Panc1 (cell line): Measurements from ENCODE around the gene LPIN1. TPM values are rescaled to one million over a fixed set of nuclear protein-coding genes. Genes with fewer than 3 reads are reported as not detected.

Experiments used
- ATAC-seq: fragments of 200-7000 bp; cut with Tn5 transposase; 2 replicates; pipeline ENCODE4 v1.9.1; 2020; ENCODE audit warnings: mild to moderate bottlenecking, moderate library complexity
- BruUV-seq: library from RNA; stranded (reverse); fragments of 400-500 nt; replicated peaks from 2 replicates; lab custom pipeline; 2021; lab: Mats Ljungman, UMichigan
- CTCF ChIA-PET: fragments of 300-600 bp; sonication (Branson Sonifier 250); formaldehyde crosslinking; loops from one replicate; lab custom pipeline; 2022; ENCODE audit warnings: antibody characterized with exemption; lab: Charles Lee
- POLR2A ChIA-PET: fragments of 300-600 bp; sonication (Branson Sonifier 250); formaldehyde crosslinking; loops from one replicate; lab custom pipeline; 2022; ENCODE audit warnings: antibody characterized with exemption; lab: Charles Lee
- DNase-seq: peaks from one replicate; pipeline ENCODE4 v3.0.0-alpha.2; 2010; ENCODE audit warnings: low read depth, low spot score
- H3K27ac ChIP-seq: 2 replicates; pipeline ENCODE4 v1.5.1; 2011; ENCODE audit warnings: mild to moderate bottlenecking, low read length, inconsistent platforms
- H3K27me3 ChIP-seq: fragments of 200-500 bp; sonication (Bioruptor generic); 2 replicates; pipeline ENCODE4 v1.6.0; 2014; ENCODE audit warnings: low read length, inconsistent platforms; ENCODE audit not compliant: control insufficient read depth, insufficient read depth
- H3K36me3 ChIP-seq: fragments of 200-500 bp; sonication (Bioruptor generic); 2 replicates; pipeline ENCODE4 v1.5.1; 2014; ENCODE audit warnings: inconsistent platforms, mild to moderate bottlenecking, low read length, moderate library complexity; ENCODE audit not compliant: control insufficient read depth, insufficient read depth
- H3K4me1 ChIP-seq: 2 replicates; pipeline ENCODE4 v1.5.1; 2011; ENCODE audit warnings: inconsistent platforms, mild to moderate bottlenecking, low read length, moderate library complexity; ENCODE audit not compliant: control insufficient read depth, insufficient read depth
- H3K4me3 ChIP-seq, 2 experiments: 2 replicates each; pipeline ENCODE4 v1.5.1; 2011 to 2012; ENCODE audit warnings: low read depth in 2 of 2, low read length in 2 of 2, mild to moderate bottlenecking in 2 of 2, inconsistent platforms in 1 of 2, moderate library complexity in 1 of 2
- H3K9me3 ChIP-seq: fragments of 200-500 bp; sonication (Bioruptor generic); 2 replicates; pipeline ENCODE4 v1.5.1; 2014; ENCODE audit warnings: low read depth, mild to moderate bottlenecking, inconsistent platforms, low read length, moderate library complexity; ENCODE audit not compliant: control insufficient read depth, insufficient read depth
- POLR2AphosphoS5 ChIP-seq: IDR thresholded peaks from 2 replicates; pipeline ENCODE4 v1.6.1; 2012; ENCODE audit warnings: mild to moderate bottlenecking, low read depth, low read length, moderate library complexity
- REST ChIP-seq, 2 experiments: IDR thresholded peaks; 2 replicates each; pipeline ENCODE4 v1.6.1; 2011 to 2012; ENCODE audit warnings: low read depth in 2 of 2, control low read depth in 1 of 2, low read length in 1 of 2, mild to moderate bottlenecking in 1 of 2, moderate library complexity in 1 of 2; ENCODE audit not compliant: insufficient read depth in 1 of 2
- SIN3A ChIP-seq: IDR thresholded peaks from 2 replicates; pipeline ENCODE4 v1.6.1; 2012; ENCODE audit warnings: low read depth, mild to moderate bottlenecking, low read length, moderate library complexity, borderline replicate concordance; ENCODE audit not compliant: insufficient read depth
- TCF7L2 ChIP-seq: IDR thresholded peaks from 2 replicates; pipeline ENCODE4 v1.6.1; 2011; ENCODE audit warnings: mild to moderate bottlenecking, low read depth, low read length, inconsistent platforms
- in situ Hi-C: cut with HindIII; loops from 2 replicates; pipeline ENCODE4 v1.10.0; 2016; ENCODE audit warnings: low sequenced_read_pairs, low pct_unique_long_range_greater_than_20kb
- intact Hi-C: fragments of 100-400 bp; cut with micrococcal nuclease; formaldehyde crosslinking; loops from one replicate; pipeline ENCODE4 v1.10.0; 2022; ENCODE audit not compliant: unreplicated experiment
- total RNA-seq: library from RNA; stranded (reverse); gene quantifications from one replicate; pipeline ENCODE4 v1.2.1, GENCODE V29; 2021; ENCODE audit not compliant: unreplicated experiment
- TF ChIP-seq, protein P1 (sequence below): fragments of 450-650 bp; IDR thresholded peaks from 2 replicates; pipeline ENCODE4 v1.5.1; 2017; ENCODE audit warnings: mild to moderate bottlenecking

Gene LPIN1
- total RNA-seq, 1 experiment from 2014 or later, result 51.8 TPM

- TF ChIP-seq POLR2AphosphoS5 (no peak), REST (IDR thresholded peaks at IDR 0.05; ENCODE audit: insufficient read depth in 1 of 2, low read depth in 2 of 2, low read length in 1 of 2) (no peak), SIN3A (no peak), TCF7L2 (no peak)
- TF ChIP-seq, protein P1, sequence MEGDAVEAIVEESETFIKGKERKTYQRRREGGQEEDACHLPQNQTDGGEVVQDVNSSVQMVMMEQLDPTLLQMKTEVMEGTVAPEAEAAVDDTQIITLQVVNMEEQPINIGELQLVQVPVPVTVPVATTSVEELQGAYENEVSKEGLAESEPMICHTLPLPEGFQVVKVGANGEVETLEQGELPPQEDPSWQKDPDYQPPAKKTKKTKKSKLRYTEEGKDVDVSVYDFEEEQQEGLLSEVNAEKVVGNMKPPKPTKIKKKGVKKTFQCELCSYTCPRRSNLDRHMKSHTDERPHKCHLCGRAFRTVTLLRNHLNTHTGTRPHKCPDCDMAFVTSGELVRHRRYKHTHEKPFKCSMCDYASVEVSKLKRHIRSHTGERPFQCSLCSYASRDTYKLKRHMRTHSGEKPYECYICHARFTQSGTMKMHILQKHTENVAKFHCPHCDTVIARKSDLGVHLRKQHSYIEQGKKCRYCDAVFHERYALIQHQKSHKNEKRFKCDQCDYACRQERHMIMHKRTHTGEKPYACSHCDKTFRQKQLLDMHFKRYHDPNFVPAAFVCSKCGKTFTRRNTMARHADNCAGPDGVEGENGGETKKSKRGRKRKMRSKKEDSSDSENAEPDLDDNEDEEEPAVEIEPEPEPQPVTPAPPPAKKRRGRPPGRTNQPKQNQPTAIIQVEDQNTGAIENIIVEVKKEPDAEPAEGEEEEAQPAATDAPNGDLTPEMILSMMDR, result no peak
- H3K4me1 ChIP-seq, result peaks cover 5% of the 10 kb centered on the region; the same call in 1 of the 2 replicates
- ChIA-PET POLR2A (no interaction called here), CTCF (no interaction called here)
- H3K27me3 ChIP-seq, result no peaks in the 10 kb centered on the region
- in situ Hi-C loops, result no loop called here
- H3K36me3 ChIP-seq, result peaks cover 22% of the 10 kb centered on the region
- intact Hi-C loops, result no loop called here
- no peak for DNase-seq
- H3K9me3 ChIP-seq, result no peaks in the 10 kb centered on the region
- ATAC-seq, result no peak
- H3K4me3 ChIP-seq, result no peak overlapping the region
- BruUV-seq, result no TSS peak
- H3K27ac ChIP-seq, result no peak overlapping the region
Measured at GRCh38 chr2:11777066-11777782, 30.8 kb downstream of the LPIN1 start.

DNA sequence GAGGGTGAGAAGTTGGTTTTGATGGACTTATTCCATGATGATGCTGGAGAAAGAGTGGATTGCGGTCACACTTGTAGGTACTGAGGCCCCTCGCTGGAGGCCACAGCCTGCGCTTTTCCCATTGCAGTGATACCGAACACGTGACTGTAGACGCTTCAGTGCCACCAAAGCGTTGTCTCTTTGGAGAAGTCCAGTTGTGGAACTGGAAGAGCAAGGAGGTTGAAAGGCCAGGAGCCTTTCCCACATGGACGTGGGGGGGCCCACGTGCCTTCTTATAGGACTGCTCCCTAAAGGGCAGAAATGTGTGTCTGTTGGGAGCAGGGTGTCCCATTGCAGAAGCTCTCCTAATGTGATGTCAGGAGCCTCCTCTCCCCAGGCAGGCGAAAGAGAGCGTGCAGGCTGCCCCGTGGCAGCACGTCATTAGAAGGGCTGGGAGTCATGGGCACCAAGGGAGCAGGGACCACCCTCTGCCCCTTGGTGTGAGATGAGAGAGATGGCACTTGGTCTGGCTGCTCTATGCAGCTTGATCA lies 31.5 kb downstream of the LPIN1 start:
- ChIA-PET CTCF (no interaction called here), POLR2A (no interaction called here)
- ATAC-seq (no peak), DNase-seq (no peak)
- peaks cover 5% of the 10 kb centered on the region; the same call in 1 of the 2 replicates for H3K4me1 ChIP-seq
- intact Hi-C loops, result loop anchor here (2.0 kb wide), 1 partner anchor 89 kb away; no protein-coding TSS in a partner anchor
- H3K9me3 ChIP-seq, result no peaks in the 10 kb centered on the region
- peaks cover 28% of the 10 kb centered on the region for H3K36me3 ChIP-seq
- in situ Hi-C loops, result no loop called here
- no peak overlapping the region for H3K4me3 ChIP-seq
- H3K27ac ChIP-seq, result no peak overlapping the region
- no peaks in the 10 kb centered on the region for H3K27me3 ChIP-seq
- TF ChIP-seq, protein P1, result no peak
- TF ChIP-seq SIN3A (no peak), REST (IDR thresholded peaks at IDR 0.05; ENCODE audit: insufficient read depth in 1 of 2, low read depth in 2 of 2, low read length in 1 of 2) (no peak), TCF7L2 (no peak), POLR2AphosphoS5 (no peak)
- BruUV-seq, result no TSS peak
